HepG2 (cell line): ENCODE data around the gene RALY. TPM values are rescaled to one million over a fixed set of nuclear protein-coding genes. Genes with fewer than 3 reads are reported as not detected.

Source experiments
- ATF7 ChIP-seq, 2 experiments: fragments of 450-650 bp in 1 of 2; sonication (generic) in 1 of 2; formaldehyde crosslinking in 1 of 2; IDR thresholded peaks; 2 replicates each; pipeline versions ENCODE4 v1.4.0 to v1.6.1; 2016 to 2020; ENCODE audit warnings: antibody characterized with exemption in 1 of 2, mild to moderate bottlenecking in 1 of 2, missing genetic modification reagents in 1 of 2
- KLF12 ChIP-seq: sonication (generic); formaldehyde crosslinking; IDR thresholded peaks from 2 replicates; pipeline ENCODE4 v1.4.0; 2020; ENCODE audit warnings: missing genetic modification reagents, borderline replicate concordance
- MAFK ChIP-seq, 2 experiments: IDR thresholded peaks in 1 of 2; conservative IDR thresholded peaks in 1 of 2; 2 replicates each; pipeline ENCODE4 v1.6.1; 2011; ENCODE audit warnings: improper control_type of control experiment in 2 of 2, low read length in 2 of 2
- MATR3 ChIP-seq: sonication (generic); formaldehyde crosslinking; IDR thresholded peaks from 2 replicates; pipeline ENCODE4 v1.4.0; 2020; ENCODE audit warnings: missing genetic modification reagents
- MAZ ChIP-seq, 2 experiments: sonication (generic) in 1 of 2; formaldehyde crosslinking in 1 of 2; IDR thresholded peaks; 2 replicates each; pipeline versions ENCODE4 v1.5.0 to v1.6.1; 2012 to 2020; ENCODE audit warnings: low read depth in 2 of 2, mild to moderate bottlenecking in 2 of 2, borderline replicate concordance in 1 of 2, improper control_type of control experiment in 1 of 2, low read length in 1 of 2, missing genetic modification reagents in 1 of 2, moderate library complexity in 1 of 2
- MXI1 ChIP-seq: IDR thresholded peaks from 3 replicates; pipeline ENCODE4 v1.6.1; 2012; ENCODE audit warnings: low read depth, low read length, inconsistent platforms, borderline replicate concordance
- PHF8 ChIP-seq: sonication (generic); formaldehyde crosslinking; IDR thresholded peaks from 2 replicates; pipeline ENCODE4 v1.5.0; 2020; ENCODE audit warnings: missing genetic modification reagents
- RARA ChIP-seq: IDR thresholded peaks from 2 replicates; pipeline ENCODE4 v1.6.1; 2016; ENCODE audit warnings: missing genetic modification reagents, missing compliant biosample characterization
- SETDB1 ChIP-seq: sonication (generic); formaldehyde crosslinking; IDR thresholded peaks from 2 replicates; pipeline ENCODE4 v1.5.1; 2020; ENCODE audit warnings: missing genetic modification reagents, mild to moderate bottlenecking, borderline replicate concordance
- ZFP36L2 ChIP-seq: sonication (generic); formaldehyde crosslinking; IDR thresholded peaks from 2 replicates; pipeline ENCODE4 v1.4.0; 2020; ENCODE audit warnings: missing genetic modification reagents
- ZNF263 ChIP-seq: sonication (generic); formaldehyde crosslinking; IDR thresholded peaks from 2 replicates; pipeline ENCODE4 v1.4.0; 2020; ENCODE audit warnings: missing genetic modification reagents
- ZNF337 ChIP-seq: sonication (generic); formaldehyde crosslinking; IDR thresholded peaks from 2 replicates; pipeline ENCODE4 v1.5.1; 2020; ENCODE audit warnings: missing genetic modification reagents, low read depth, mild to moderate bottlenecking, borderline replicate concordance
- ZNF382 ChIP-seq: sonication (generic); formaldehyde crosslinking; IDR thresholded peaks from 2 replicates; pipeline ENCODE4 v1.5.0; 2020; ENCODE audit warnings: missing genetic modification reagents, mild to moderate bottlenecking, borderline replicate concordance
- ZNF646 ChIP-seq: sonication (generic); formaldehyde crosslinking; IDR thresholded peaks from 2 replicates; pipeline ENCODE4 v1.9.0; 2021; ENCODE audit warnings: mild to moderate bottlenecking, missing genetic modification reagents
- ZNF704 ChIP-seq: sonication (generic); formaldehyde crosslinking; IDR thresholded peaks from 2 replicates; pipeline ENCODE4 v1.8.1; 2023; ENCODE audit warnings: mild to moderate bottlenecking, inconsistent platforms, moderate library complexity, missing genetic modification reagents, borderline replicate concordance
- ZNF879 ChIP-seq: sonication (generic); formaldehyde crosslinking; IDR thresholded peaks from 2 replicates; pipeline ENCODE4 v1.8.1; 2023; ENCODE audit warnings: missing genetic modification reagents
- polyA plus RNA-seq, 8 experiments: library from polyadenylated mRNA; depleted of rRNA in 3 of 8; stranded (reverse) in 7 of 8; unstranded in 1 of 8; fragments of >200 nt; fragmentation: Illumina TruSeq in 4 of 8; extraction: Trizol in 4 of 8; gene quantifications; 2 replicates each; pipeline versions ENCODE4 v1.2.1 to v1.2.3, GENCODE V29; 2011 to 2016; ENCODE audit warnings: low read depth in 4 of 8, missing spikeins in 1 of 8, mixed read lengths in 1 of 8; ENCODE audit not compliant: insufficient read depth in 1 of 8
- total RNA-seq, 5 experiments: library from RNA; depleted of rRNA; stranded (reverse); fragments of >200 nt; fragmentation: Illumina TruSeq; extraction: Trizol; gene quantifications; 2 replicates each; pipeline ENCODE4 v1.2.3, GENCODE V29; 2016; ENCODE audit warnings: low read depth in 1 of 5
- TF ChIP-seq, protein P1 (sequence below): sonication (generic); IDR thresholded peaks from 2 replicates; pipeline ENCODE4 v1.6.1; 2016; ENCODE audit warnings: low read depth, borderline replicate concordance
- TF ChIP-seq, protein P2 (sequence below): sonication (generic); formaldehyde crosslinking; IDR thresholded peaks from 2 replicates; pipeline ENCODE4 v1.4.0; 2020; ENCODE audit warnings: missing genetic modification reagents, borderline replicate concordance

Gene RALY
- total and polyA plus RNA-seq, 2 of the 13 experiments (the other 11 are each of a cell fraction or from before 2014, with no cell fraction given) = 178 to 186 TPM

- TF ChIP-seq ZNF646 = no peak
- TF ChIP-seq ZNF704 (CRISPR knock-in tag) = 0 out of 2 replicates have a peak, but pooled peaks have one; percentile 29
- TF ChIP-seq RARA (CRISPR knock-in tag) = peak; percentile 91
- no peak for TF ChIP-seq SETDB1 (CRISPR knock-in tag)
- TF ChIP-seq ZNF263 (CRISPR knock-in tag) = 0 out of 2 replicates have a peak, but pooled peaks have one; percentile 22
- no peak for TF ChIP-seq KLF12 (CRISPR knock-in tag)
- TF ChIP-seq ZFP36L2 (CRISPR knock-in tag) = no peak
- TF ChIP-seq ZNF879 (CRISPR knock-in tag) = no peak
- TF ChIP-seq PHF8 (CRISPR knock-in tag) = no peak; the same call in 1 of the 2 replicates
- no peak for TF ChIP-seq MATR3 (CRISPR knock-in tag)
- peak; percentile 73; the same call in 1 of the 2 replicates for TF ChIP-seq ZNF337 (CRISPR knock-in tag)
- peak; percentile 97 to 98 for TF ChIP-seq MAFK (conservative IDR thresholded peaks at IDR 0.05 in 1 of 2, IDR thresholded peaks at IDR 0.05 in 1 of 2; ENCODE audit: low read length in 2 of 2)
- TF ChIP-seq ZNF382 = no peak
- TF ChIP-seq, protein P1, sequence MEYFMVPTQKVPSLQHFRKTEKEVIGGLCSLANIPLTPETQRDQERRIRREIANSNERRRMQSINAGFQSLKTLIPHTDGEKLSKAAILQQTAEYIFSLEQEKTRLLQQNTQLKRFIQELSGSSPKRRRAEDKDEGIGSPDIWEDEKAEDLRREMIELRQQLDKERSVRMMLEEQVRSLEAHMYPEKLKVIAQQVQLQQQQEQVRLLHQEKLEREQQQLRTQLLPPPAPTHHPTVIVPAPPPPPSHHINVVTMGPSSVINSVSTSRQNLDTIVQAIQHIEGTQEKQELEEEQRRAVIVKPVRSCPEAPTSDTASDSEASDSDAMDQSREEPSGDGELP = no peak; the same call in 1 of the 2 replicates
- TF ChIP-seq MAZ (IDR thresholded peaks at IDR 0.05; ENCODE audit: borderline replicate concordance, low read depth, low read length) = 0 out of 2 replicates have a peak, but pooled peaks have one; percentile 43
- peak; percentile 57 for TF ChIP-seq MAZ (CRISPR knock-in tag; IDR thresholded peaks at IDR 0.05; ENCODE audit: low read depth)
- TF ChIP-seq ATF7 (IDR thresholded peaks at IDR 0.05) = no peak
- TF ChIP-seq ATF7 (CRISPR knock-in tag; IDR thresholded peaks at IDR 0.05) = peak; percentile 71; the same call in 1 of the 2 replicates
- TF ChIP-seq, protein P2, sequence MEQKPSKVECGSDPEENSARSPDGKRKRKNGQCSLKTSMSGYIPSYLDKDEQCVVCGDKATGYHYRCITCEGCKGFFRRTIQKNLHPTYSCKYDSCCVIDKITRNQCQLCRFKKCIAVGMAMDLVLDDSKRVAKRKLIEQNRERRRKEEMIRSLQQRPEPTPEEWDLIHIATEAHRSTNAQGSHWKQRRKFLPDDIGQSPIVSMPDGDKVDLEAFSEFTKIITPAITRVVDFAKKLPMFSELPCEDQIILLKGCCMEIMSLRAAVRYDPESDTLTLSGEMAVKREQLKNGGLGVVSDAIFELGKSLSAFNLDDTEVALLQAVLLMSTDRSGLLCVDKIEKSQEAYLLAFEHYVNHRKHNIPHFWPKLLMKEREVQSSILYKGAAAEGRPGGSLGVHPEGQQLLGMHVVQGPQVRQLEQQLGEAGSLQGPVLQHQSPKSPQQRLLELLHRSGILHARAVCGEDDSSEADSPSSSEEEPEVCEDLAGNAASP (CRISPR knock-in tag) = peak; percentile 93
- TF ChIP-seq MXI1 = peak; percentile 67; the same call in 1 of the 3 replicates
Observed at GRCh38 chr20:34004790-34005457, 11.2 kb downstream of the RALY start (continued).
